Choroid plexus epithelial cell (primary cell): ENCODE data around the gene CD37.

Source experiments
- DNase-seq: peaks from one replicate; pipeline ENCODE4 v3.0.0-alpha.2; 2010; ENCODE audit warnings: low read depth
- H3K4me3 ChIP-seq: 2 replicates; pipeline ENCODE4 v1.5.1; 2011; ENCODE audit warnings: low read depth, mild to moderate bottlenecking, control low read depth, low read length, moderate library complexity
- TF ChIP-seq, protein P1 (sequence below): conservative IDR thresholded peaks from 2 replicates; pipeline ENCODE4 v1.5.1; 2011; ENCODE audit warnings: low read depth, mild to moderate bottlenecking, control low read depth, inconsistent platforms, low read length, moderate library complexity

CD37 gene

DNA sequence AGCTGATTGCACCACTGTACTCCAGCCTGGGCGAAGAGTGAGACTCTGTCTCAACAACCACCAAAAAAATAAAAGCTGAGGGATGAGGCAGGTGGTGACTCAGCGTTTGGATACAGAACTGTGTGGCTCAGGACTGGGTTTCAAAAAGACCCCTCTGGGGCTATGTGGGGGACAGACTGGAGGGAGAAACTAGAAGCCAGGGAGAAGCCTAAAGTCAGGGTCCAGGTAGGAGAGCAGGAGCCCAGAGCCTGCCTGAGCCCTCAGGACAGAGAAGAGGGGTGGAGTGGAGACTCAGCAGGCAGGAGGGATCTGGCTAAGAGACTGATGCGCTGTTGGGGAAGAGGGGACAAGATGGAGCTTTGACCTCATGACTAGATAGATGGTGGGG, 1.8 kb upstream of the CD37 start:
- DNase-seq: no peak
- no peak overlapping the region for H3K4me3 ChIP-seq
- TF ChIP-seq, protein P1, sequence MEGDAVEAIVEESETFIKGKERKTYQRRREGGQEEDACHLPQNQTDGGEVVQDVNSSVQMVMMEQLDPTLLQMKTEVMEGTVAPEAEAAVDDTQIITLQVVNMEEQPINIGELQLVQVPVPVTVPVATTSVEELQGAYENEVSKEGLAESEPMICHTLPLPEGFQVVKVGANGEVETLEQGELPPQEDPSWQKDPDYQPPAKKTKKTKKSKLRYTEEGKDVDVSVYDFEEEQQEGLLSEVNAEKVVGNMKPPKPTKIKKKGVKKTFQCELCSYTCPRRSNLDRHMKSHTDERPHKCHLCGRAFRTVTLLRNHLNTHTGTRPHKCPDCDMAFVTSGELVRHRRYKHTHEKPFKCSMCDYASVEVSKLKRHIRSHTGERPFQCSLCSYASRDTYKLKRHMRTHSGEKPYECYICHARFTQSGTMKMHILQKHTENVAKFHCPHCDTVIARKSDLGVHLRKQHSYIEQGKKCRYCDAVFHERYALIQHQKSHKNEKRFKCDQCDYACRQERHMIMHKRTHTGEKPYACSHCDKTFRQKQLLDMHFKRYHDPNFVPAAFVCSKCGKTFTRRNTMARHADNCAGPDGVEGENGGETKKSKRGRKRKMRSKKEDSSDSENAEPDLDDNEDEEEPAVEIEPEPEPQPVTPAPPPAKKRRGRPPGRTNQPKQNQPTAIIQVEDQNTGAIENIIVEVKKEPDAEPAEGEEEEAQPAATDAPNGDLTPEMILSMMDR: no peak

DNA sequence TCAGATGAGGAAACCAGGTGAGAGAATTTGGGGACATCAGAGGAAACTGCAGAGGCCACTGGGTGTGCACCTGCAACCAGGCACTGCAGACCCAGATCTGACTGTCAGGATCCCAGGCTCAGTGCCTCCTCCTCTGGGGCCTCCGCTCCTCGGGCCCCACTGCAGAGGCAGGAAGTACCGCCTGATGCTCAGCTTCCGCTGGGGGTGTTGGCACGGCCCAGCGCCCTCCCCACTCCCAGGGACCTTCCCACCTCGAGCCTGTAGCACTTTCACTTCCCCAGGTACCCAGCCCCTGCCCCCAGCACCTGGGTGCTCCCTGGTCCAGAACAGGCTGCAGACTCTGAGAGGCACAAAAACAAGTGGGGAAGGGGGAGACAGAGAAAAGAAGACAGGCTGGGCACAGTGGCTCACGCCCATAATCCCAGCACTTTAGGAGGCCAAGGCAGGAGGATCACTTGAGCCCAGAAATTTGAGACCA, 1.4 kb upstream of the CD37 start:
- TF ChIP-seq, protein P1: no peak
- no peak for DNase-seq
- no peak overlapping the region for H3K4me3 ChIP-seq

DNA sequence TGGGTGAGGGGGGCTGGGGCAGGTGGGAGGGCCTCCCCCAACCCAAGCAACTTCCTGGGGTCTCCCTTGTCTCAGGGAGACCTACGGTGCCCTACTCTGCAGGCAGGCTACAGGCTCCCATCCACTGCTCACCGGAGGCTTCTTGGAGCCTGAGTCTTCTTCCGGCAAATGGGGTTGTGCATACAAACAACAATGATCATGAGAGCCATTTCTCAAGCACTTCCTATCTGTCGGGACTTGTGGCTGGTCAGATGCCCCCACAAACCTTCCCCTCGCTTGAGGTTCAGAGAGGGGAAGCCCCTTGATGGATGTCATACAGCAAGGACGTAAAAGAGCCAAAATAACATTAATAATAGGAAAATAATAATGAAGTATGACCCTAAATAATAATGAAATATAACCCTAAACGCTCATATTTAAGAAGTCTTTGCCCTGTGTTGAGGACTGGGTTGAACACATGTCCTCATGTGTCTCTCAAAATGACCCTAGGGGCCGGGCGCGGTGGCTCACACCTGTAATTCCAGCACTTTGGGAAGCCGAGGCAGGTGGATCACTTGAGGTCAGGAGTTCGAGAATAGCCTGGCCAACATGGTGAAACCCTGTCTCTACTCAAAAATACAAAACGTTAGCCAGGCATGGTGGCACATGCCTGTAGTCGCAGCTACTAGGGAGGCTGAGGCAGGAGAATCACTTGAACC, 727 bp downstream of the CD37 start:
- TF ChIP-seq, protein P1: no peak
- no peak for DNase-seq
- no peak overlapping the region for H3K4me3 ChIP-seq

DNA sequence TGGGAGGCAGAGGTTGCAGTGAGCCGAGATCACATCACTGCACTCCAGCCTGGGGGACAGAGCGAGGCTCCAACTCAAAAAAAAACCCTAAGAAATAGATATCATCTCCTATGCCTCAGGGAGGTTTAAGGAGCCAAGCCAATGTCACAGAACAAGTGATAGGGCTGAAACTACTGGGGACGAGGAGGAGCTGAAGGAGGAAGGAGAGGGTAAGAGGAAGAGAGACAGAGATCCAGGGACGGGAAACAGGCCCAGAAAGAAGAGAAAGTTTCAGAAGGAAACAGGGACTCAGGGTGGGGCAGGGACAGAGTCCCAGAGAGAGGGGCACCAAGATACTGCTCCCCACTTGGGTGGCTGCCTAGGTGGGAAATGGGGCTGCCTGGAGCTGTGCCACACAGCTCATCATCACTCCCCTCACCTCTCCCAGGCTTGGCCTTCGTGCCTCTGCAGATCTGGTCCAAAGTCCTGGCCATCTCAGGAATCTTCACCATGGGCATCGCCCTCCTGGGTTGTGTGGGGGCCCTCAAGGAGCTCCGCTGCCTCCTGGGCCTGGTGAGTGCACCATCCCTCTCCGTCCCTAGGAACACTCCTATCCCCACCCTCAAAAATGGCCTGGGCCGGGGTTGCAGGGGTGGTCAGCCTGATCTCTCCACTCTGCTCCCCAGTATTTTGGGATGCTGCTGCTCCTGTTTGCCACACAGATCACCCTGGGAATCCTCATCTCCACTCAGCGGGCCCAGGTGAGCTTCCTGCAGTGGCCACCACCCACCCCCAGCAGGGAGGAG, 1.5 kb downstream of the CD37 start:
- no peak for DNase-seq
- TF ChIP-seq, protein P1: no peak
- H3K4me3 ChIP-seq: no peak overlapping the region

DNA sequence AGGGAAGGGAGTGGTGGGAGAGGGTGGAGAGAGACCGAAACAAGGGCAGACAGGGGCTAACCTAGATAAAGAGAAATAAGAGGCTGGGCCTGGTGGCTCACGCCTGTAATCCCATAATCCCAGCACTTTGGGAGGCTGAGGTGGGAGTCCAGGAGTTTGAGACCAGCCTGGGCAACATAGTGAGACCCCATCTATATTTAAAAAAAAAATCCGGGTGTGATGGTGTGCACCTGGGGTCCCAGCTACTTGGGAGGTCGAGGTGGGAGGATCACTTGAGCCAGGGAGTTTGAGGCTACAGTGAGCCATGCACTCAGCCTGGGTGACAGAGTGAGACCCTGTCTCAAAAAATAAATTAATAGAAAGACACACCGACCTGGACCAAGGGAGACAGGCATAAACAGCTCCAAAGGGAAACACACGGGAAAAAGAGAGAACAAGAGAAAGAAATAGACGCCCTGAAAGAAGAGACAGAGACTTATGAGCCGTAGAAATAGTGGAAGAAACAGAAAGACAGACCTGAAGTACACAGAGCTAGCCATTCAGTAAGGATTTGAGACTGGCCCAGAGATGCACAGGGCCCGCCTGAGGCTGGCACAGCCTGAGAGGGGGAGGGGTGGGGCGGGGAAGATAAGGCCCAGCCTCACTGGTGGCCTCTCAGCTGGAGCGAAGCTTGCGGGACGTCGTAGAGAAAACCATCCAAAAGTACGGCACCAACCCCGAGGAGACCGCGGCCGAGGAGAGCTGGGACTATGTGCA, 2.2 kb downstream of the CD37 start:
- TF ChIP-seq, protein P1: no peak
- no peak for DNase-seq
- no peak overlapping the region for H3K4me3 ChIP-seq

GRCh38 chr19:49338023-49338677, 2.9 kb downstream of the CD37 start:
- TF ChIP-seq, protein P1: no peak
- DNase-seq: no peak
- peak overlapping the region; percentile 50 for H3K4me3 ChIP-seq
